HG02759 (cell line): Measurements from ENCODE around the gene HHATL.

Source experiments
- ATAC-seq: cut with Tn5 transposase; IDR thresholded peaks from one replicate; pipeline ENCODE4 v1.9.1; 2021; ENCODE audit warnings: mild to moderate bottlenecking, moderate library complexity; ENCODE audit not compliant: unreplicated experiment

The HHATL gene

DNA sequence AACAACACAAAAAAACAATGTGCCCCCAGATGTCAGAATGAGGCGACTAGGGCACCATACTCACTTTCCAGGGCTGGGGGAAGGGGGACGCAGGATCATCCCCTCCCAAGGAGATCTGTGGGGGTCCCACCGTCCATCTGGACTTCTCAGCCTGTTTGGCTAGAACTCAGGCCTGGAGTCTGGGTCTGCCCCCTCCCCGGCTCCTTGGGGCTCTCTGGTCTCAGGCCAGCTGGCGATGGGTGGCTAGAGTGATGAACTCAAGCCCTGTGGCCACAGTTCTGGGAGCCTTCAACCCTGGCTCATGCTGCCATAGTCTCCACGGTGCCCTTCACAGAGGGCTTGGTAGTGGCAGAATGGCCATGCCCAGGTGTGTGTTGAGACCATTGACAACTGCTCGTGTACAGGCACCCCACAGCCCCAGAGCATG lies 35.5 kb downstream of the HHATL start:
- ATAC-seq = no peak

DNA sequence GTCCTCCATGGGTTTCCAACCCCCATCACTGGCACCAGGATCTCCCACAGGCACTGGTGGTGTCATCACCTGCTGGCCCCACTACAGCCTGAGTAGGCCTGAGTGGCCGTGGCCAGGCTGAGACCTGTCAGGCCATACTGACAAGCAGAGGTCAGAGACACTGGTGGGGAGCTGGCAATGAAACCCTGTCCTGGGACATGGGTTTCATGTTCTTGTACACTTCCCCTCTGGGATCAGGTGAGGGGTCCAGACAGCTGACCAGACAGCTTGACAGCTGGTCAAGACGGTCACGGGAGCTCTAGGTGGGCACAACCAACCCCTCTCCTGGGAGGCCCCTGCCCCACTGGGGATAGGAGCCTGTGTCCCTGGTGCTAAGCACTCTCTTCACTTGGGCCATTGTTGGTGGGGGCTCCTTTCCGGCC lies 36.0 kb downstream of the HHATL start:
- ATAC-seq = no peak

DNA sequence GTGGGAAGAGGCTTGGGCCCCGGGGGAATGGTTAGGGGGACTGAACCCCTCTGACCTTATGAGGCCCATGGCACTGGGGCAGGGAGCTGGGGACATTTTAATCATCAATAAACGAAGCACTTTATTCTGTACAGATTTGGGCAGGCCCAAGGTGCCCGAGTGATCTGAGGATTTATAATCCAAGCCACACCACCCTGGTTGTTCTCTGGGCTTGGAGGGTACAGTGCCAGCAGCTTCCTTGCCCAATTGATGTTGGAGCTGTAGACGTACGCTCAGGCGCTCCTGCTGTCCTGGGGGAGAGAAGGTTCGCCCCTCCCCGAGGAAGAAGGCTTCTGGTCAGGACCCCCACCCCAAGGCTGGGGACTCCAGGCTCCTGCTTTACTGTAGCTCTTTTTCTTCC lies 36.6 kb downstream of the HHATL start:
- ATAC-seq = no peak

DNA sequence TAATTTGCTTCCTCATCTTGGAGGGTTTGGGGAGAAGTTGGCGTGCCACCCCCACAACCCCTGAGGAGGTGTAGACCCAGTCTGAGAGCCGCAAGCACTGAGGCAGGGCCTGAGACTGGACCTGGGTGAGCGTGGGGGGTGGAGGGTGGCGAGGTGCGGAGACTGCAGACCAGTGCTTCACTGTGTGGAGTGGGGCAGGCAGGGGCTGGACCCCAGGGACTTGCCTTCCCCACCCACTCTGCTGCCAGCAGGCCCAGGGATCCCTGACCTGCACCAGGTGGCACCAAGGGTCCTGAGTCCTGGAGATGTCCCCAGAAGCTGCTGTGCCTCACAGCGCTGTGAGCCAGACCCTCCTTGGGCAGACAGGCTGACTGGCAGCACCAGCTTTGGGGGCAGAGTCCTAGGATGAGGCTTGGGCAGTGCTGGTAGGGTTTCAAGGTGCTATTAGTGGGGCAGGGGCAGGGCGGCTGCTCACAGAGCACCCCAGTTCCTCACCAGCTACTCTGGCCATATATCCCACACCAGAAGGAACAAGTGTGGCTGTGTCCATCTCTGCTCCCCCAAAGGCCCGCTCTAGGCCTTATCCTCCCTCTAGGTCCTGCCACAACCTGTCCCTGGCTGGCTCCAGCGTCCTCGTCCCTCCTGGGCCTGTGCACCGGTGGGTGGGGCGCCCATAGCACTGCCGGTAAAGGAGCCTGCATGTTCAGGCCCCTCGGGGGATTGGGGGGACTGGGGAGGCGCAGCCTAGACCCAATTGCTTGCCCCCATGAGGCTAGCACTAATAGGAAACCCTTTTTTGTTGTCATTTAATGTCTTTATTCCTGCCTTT lies 37.3 kb downstream of the HHATL start:
- ATAC-seq = no peak

DNA sequence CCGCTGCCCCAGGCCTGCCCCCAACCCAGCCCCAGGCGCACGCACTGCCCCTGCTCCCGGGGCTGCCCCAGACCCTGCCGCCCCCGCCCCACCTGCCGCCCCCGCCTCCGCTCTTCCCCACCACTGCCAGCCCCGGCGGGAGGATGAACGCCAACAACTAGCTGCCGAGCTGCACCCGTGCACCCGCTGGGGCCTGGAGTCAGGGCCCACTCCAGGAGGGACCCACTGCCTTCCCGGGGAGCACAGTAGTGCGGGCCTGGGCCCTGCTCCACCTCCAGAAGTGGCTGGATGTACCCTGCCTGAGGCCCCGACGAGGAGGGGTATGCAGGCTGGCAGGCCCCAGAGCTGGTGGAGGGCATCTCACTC lies 38.2 kb downstream of the HHATL start:
- no peak for ATAC-seq

DNA sequence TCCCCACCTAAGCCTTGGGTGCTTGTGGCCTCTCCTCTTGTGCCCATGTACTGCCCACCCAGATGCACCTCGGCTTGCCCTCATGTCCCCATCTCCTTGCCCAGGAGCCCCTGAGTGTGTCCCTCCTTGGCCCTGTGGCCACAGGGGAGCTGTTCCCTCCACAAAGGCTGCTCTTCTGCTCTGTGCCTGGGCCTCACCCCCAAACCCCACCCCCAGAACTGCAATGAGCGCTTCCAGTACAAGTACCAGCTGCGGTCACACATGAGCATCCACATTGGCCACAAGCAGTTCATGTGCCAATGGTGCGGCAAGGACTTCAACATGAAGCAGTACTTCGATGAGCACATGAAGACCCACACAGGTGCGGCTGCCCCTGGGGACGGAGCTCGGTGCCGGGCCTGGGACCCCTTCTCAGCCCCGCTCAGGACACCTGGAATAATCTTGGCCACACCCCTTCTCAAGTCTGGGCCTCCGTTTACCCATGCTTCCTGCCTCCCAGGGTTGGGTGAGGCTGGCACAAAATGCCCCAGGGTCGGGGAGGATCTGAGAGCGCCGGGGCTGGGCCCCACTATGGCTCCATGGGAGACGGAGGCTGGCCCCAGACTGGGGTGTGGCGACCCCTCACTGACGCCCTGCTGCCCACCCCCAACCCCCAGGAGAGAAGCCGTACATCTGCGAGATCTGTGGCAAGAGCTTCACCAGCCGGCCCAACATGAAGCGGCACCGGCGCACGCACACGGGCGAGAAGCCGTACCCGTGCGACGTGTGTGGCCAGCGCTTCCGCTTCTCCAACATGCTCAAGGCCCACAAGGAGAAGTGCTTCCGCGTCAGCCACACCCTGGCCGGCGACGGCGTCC lies 38.8 kb downstream of the HHATL start:
- ATAC-seq = no peak

DNA sequence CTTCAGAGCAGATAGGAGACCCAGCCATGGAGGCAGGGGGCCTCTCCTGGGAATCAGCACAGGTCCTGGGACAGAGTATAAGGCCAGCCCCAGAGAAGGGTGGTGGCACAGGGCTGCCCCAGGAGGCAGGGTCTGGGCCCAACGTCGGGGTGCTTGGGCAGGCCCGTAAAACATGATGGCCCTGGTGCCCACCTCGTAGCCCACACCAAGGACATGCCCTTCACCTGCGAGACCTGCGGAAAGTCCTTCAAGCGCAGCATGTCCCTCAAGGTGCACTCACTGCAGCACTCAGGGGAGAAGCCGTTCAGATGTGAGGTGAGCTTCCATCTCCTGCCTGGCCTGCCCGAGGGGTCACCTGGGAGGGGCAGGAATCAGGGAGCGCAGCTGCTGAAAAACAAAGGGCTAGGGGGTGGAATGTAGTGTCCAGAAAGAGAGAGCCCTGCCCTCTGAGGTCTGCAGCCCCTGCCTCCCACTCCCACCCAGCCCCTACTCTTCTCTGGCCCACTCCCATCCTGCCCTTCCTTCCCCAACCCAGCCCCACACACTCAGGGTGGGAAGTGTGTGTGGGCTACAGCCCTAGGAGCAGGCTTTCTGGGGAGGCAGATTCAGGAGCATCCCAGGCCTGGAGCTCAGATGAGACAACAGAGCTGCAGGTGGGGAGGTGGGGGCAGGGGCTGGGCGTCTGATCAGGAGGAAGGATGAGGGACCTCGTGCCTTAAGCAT lies 39.6 kb downstream of the HHATL start:
- no peak for ATAC-seq

DNA sequence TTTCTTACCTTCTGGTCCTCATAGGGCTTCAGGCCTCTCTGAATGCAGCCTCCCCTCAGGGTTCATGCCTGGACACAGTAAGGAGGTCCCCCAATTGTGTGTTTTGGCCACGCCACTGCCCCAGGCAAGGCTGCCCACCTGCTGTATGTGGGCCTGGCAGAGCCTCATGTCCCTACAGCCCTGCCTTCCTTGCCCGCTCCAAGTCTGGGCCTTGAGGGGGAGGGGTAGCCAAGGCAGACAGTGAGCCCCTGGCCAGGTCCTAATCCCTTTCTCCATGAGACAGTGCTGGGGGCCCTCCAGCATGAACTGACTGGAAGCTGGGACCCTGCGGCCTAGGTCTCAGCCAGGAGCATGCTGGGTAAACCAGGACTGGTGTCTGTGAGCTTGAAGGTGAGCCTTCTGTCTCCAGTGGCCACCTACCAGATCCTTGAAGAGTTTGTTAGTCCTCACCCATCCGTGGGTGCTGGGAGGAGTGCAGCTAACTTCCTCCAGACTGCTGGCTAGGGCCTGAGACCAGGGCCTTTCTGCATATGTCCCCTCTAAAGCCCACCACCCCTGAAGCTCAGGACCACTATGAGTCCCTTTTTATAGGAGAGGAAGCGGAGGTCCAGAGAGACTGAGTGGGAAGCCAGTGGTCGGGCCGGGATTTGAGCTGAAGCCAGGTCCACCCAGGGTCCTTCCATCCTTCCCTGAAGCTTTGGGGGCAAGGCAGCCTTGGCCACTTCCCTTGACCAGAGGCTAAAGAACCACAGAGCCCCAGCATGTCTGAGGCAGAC lies 40.4 kb downstream of the HHATL start:
- ATAC-seq = no peak

DNA sequence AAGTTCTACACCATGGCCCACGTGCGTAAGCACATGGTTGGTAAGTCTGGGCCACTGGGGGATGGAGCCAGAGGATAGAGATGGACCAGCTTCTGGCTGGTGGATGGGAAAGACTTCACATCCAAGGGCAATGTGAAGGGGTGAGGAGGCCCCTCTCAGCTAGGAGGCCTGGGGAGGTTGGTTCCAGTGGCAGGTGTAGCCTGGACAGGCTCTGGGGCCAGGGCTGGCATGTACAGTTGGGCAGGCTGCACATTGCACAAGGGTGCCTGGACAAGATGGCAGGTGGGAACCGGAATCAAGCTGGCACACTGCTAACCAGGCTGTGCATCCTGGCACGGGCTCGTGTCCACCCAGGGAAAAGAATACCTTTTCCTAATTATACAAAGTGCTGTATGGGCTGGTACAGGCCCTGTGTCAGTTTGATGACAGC lies 41.0 kb downstream of the HHATL start:
- ATAC-seq = no peak

DNA sequence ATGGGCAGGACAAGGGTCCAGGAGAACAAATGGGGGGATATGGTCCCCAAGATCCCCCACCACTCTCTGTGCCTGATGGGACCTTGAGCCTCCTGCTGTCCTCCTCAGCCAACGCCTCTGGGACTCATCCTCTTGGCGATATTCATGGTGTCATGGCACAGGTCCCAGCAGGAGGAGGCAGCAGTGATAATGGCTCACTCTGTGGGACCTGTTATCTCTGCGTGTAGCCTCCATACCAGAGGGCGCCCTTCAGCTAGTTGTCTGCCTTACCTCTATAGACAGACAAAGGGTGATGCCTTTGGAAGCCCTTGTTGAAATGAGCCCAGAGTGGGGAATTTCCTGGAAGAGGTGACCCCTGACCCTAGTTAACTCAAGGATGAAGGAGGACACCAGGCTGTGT lies 41.7 kb downstream of the HHATL start:
- no peak for ATAC-seq

DNA sequence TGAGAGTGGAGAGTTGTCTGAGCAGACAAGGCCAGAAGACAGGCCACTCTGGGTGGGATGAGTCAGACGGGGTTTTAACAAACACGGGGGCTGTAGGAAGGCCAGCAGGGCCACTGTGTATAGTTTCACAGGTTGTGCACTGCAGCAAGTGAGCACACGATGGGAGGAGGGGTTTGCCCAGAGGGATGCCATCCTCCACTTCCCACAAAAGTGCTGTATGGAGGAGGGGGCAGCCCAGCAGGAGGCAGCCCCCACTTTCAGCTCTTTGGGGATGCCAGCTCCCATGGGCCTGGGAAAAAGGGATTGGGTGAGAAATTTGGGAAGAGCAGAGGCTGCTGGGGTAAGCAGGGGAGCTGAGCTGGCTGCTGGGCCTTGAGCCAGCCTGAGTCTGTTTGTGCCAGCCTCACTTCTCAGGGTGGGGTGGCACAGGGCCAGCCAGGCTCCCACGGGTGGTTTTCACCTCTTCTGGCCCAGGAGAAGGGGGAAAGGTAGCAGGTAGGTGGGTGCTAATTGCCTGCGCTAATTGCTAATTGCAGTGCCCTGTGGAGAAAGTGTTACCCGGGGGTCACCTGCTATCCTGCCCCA lies 42.4 kb downstream of the HHATL start:
- ATAC-seq = no peak

DNA sequence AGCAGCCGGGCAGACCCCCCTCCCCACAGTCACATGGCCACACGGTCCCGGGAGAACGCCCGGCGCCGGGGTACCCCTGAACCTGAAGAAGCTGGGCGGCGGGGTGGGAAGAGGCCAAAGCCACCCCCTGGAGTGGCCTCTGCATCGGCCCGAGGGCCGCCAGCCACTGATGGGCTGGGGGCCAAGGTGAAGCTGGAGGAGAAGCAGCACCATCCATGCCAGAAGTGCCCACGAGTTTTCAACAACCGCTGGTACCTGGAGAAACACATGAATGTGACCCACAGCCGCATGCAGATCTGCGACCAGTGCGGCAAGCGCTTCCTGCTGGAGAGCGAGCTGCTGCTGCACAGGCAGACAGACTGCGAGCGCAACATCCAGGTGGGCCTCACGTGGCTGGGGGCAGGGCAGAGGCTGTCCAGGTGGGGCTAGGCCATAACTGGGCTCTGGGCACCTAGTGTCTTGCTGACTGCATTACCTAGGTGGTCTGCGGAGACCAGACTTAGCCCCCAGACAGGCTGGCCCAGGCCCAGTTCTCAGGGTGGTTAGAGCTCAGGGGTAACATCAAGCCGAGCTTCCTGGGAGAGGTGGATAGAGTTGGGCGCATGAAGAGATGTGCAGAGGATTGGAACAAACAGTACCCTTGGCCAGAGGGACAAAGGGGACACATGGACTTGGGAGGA lies 43.0 kb downstream of the HHATL start:
- ATAC-seq = no peak

DNA sequence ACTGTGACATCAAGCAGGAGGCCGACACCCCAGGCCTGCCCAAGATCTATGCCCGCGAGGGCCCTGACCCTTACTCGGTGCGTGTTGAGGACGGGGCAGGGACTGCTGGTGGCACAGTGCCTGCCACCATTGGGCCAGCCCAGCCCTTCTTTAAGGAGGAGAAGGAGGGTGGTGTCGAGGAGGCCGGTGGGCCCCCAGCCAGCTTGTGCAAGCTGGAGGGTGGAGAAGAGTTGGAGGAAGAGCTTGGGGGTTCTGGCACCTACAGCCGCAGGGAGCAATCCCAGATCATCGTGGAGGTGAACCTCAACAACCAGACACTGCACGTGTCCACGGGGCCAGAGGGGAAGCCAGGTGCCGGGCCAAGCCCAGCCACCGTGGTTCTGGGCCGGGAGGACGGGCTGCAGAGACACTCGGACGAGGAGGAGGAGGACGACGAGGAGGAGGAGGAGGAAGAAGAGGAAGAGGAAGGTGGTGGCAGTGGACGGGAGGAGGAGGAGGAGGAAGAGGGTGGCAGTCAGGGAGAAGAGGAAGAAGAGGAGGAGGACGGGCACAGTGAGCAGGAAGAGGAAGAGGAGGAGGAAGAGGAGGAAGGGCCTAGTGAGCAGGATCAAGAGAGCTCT lies 43.7 kb downstream of the HHATL start:
- ATAC-seq = no peak

DNA sequence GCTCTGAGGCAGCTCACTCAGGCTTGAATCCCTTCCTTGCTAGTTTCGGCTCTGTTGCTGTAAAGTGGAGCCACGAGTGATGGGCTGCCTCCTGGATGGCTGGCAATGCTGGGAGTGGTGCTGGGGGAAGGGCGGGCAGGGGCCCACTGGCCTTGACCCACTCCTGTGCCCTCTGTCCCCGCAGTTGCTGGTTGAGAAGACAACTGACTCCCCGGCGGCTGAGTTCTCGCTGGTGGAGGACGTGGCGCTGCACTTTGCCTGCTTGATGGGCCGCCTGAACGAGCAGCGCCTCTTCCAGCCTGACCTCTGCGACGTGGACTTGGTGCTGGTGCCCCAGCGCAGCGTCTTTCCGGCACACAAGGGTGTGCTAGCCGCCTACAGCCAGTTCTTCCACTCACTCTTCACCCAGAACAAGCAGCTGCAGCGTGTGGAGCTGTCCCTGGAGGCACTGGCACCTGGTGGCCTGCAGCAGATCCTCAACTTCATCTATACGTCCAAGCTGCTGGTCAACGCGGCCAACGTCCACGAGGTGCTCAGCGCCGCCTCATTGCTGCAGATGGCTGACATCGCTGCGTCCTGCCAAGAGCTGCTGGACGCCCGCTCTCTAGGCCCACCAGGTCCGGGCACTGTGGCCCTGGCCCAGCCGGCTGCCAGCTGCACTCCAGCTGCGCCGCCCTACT lies 44.4 kb downstream of the HHATL start:
- ATAC-seq = no peak

DNA sequence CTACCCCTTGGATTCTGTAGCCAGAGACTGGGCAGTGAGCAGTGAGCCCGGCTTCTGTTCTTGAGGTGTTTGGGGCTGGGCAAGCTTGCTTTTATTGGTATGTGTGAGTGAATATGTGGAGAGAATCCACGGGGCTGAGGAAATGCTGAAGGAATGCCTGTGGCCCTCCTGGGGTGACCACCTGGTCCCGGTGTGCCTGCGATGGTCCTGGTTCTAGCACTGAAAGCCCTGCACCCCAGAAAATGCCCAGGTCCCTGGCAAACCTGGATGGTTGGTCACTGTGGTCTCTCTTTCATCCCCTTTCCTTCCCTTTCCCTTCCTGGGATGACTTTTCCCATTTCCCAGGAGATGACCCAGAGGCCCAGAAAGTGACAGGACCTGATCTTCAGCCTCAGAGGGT lies 44.9 kb downstream of the HHATL start:
- ATAC-seq = no peak

DNA sequence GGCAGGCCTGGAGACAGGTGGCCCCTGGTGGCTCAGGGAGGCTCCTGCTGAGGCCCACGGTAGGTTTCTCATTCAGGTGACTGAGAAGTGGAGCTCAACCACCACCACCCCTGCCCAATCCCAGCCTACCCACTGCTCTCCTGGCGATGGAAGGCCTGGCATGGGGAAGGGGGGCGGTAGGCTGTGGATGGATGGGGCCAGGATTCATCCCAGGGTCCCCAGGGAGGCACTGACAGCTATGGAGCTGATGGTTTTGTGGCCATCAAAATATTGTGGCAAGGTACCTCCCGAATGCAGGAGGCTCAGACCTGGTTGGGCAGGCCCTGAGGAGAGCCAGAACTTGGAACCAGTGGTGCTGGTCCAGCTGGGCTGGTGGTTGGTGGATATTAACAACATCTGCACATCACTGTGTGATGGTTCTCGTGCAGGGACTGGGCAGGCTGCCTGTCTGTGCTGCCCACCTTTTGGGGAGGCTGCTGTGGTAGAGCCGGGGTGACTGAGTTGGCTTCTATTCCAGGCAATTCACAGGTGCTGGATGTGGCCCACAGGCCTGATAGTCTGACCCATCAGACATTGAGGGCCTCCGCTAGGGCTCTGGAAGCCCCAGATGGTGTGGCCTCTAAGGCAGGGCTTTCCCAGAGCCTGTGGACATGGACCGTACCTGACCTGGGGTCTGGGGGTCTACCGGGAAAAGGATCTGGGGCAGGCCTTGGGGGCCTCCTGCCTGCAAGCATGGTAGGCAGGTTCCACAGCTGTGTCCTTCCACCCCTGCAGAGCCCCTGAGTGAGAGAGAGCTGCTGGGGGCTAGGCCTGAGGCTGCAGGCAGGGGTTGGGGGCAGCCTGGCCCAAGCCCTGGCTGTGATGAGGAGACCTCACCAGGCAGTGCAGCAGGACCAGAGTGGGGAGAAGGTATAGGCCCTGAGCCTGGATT lies 45.7 kb downstream of the HHATL start:
- no peak for ATAC-seq

DNA sequence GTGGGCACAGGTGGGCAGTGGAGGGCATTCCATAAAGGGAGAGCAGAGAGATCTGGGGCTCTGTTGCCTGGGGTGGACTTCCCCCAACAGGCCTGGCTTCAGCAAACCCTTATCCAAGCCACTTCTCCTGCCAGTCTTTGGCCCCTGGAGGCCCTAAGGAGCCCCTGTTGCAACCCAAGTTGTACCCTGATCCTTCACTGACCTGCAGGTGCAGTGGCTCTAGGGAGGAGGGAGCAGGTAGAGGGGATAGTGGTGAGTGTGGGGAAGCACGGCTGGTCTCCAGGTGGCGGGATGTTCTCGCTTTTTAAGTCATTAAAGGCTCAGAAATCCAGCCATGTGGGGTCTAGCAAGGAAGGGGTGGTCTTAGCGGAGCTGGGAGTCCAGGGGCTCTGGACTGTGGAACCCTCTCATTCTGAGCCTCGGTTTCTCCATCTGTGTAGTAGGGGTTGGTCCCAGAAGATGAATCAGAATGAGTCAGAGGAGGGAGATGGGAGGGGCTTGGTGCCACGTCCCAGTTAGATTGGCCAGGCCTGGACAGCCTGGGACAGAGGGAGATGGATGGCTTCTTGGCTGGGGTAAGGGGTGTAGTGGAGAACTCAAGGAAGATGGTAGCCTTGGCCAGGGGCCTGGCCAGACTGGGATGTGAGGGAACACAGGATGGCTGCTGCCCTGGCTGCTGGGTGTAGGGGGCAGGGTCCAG lies 46.5 kb downstream of the HHATL start:
- ATAC-seq = no peak
